H1 (cell line): ENCODE measurements around the gene NAT10. TPM values are rescaled to one million over a fixed set of nuclear protein-coding genes. Genes with fewer than 3 reads are reported as not detected.

Experiments used
- CTCF ChIA-PET: fragments of 300-600 bp; sonication (Branson Sonifier 250); formaldehyde crosslinking; loops from one replicate; lab custom pipeline; 2021; ENCODE audit not compliant: partially characterized antibody; lab: Charles Lee
- POLR2A ChIA-PET: fragments of 300-600 bp; sonication (Branson Sonifier 250); formaldehyde crosslinking; loops from one replicate; lab custom pipeline; 2021; ENCODE audit warnings: inconsistent platforms; ENCODE audit not compliant: partially characterized antibody; lab: Charles Lee
- DNase-seq, 2 experiments: peaks; one replicate each; pipeline versions ENCODE4 v3.0.0 to v3.0.0-alpha.2; 2010 to 2022; ENCODE audit warnings: low spot score in 2 of 2, low read depth in 1 of 2, mixed read lengths in 1 of 2
- FAIRE-seq: peaks from 2 replicates; lab custom pipeline; 2011; peaks lifted over from hg19 to GRCh38; lab: Jason Lieb, UNC
- H2AFZ ChIP-seq: 2 replicates; pipeline ENCODE4 v1.8.1; 2012; ENCODE audit warnings: low read length, inconsistent platforms
- H2AK5ac ChIP-seq: 2 replicates; pipeline ENCODE4 v1.6.1; 2013; ENCODE audit warnings: low read depth, low read length
- H2BK120ac ChIP-seq: replicated peaks from 2 replicates; pipeline ENCODE3; 2013; ENCODE audit warnings: low read depth, low read length, inconsistent platforms
- H2BK12ac ChIP-seq: 2 replicates; pipeline ENCODE4 v1.6.1; 2013; ENCODE audit warnings: low read depth, low read length
- H2BK15ac ChIP-seq: 2 replicates; pipeline ENCODE4 v1.6.1; 2013; ENCODE audit warnings: low read length
- H2BK20ac ChIP-seq: 2 replicates; pipeline ENCODE4 v1.6.1; 2013; ENCODE audit warnings: low read length
- H2BK5ac ChIP-seq: 2 replicates; pipeline ENCODE4 v1.6.1; 2013; ENCODE audit warnings: low read depth, low read length
- H3K14ac ChIP-seq: 2 replicates; pipeline ENCODE4 v1.6.1; 2013; ENCODE audit warnings: inconsistent platforms; ENCODE audit not compliant: insufficient read length
- H3K18ac ChIP-seq: 2 replicates; pipeline ENCODE4 v1.6.1; 2013; ENCODE audit warnings: low read length; ENCODE audit errors: extremely low read depth
- H3K23ac ChIP-seq: 2 replicates; pipeline ENCODE4 v1.6.1; 2013; ENCODE audit warnings: inconsistent platforms; ENCODE audit not compliant: insufficient read length
- H3K23me2 ChIP-seq: 2 replicates; pipeline ENCODE4 v1.6.1; 2013; ENCODE audit warnings: low read depth, low read length
- H3K27ac ChIP-seq: 2 replicates; pipeline ENCODE4 v1.6.1; 2011; ENCODE audit warnings: low read depth, low read length, inconsistent platforms
- H3K27me3 ChIP-seq, 4 experiments: replicated peaks in 1 of 4; 1 replicate in 1 of 4; 2 replicates in 3 of 4; pipeline versions ENCODE4 v1.6.1 to v1.8.1; 2011 to 2013; ENCODE audit warnings: low read length in 3 of 4, mild to moderate bottlenecking in 3 of 4, inconsistent platforms in 2 of 4, mixed read lengths in 2 of 4, moderate library complexity in 1 of 4; ENCODE audit not compliant: control insufficient read depth in 3 of 4, insufficient read depth in 3 of 4; ENCODE audit errors: extremely low read depth in 1 of 4
- H3K36me3 ChIP-seq, 4 experiments: 2 replicates each; pipeline versions ENCODE4 v1.6.1 to v1.8.1; 2011 to 2013; ENCODE audit warnings: mild to moderate bottlenecking in 4 of 4, low read length in 3 of 4, moderate library complexity in 2 of 4, control low read depth in 1 of 4, inconsistent platforms in 1 of 4; ENCODE audit not compliant: insufficient read depth in 4 of 4, control insufficient read depth in 2 of 4
- H3K4ac ChIP-seq: replicated peaks from 2 replicates; pipeline ENCODE3; 2013; ENCODE audit warnings: low read length, low read depth, mixed read lengths, inconsistent platforms; ENCODE audit not compliant: insufficient read length
- H3K4me1 ChIP-seq, 4 experiments: replicated peaks in 1 of 4; 1 replicate in 1 of 4; 2 replicates in 3 of 4; pipeline versions ENCODE4 v1.6.1 to v1.8.1; 2011 to 2013; ENCODE audit warnings: low read length in 3 of 4, inconsistent platforms in 2 of 4, mixed read lengths in 1 of 4; ENCODE audit not compliant: insufficient read depth in 4 of 4, control insufficient read depth in 3 of 4
- H3K4me2 ChIP-seq, 2 experiments: 2 replicates each; pipeline versions ENCODE4 v1.6.1 to v1.8.1; 2011 to 2013; ENCODE audit warnings: low read depth in 2 of 2, low read length in 2 of 2, control low read depth in 1 of 2, inconsistent platforms in 1 of 2, mild to moderate bottlenecking in 1 of 2; ENCODE audit not compliant: insufficient read depth in 1 of 2
- H3K4me3 ChIP-seq, 4 experiments: fragments of 200-600, 300-600 bp in 1 of 4; sonication (generic), shearing (Covaris generic), sonication (Bioruptor Twin) in 1 of 4; 2 replicates each; pipeline versions ENCODE4 v1.5.1 to v1.8.1; 2011 to 2016; ENCODE audit warnings: low read length in 4 of 4, low read depth in 3 of 4, control low read depth in 2 of 4, inconsistent platforms in 2 of 4, mild to moderate bottlenecking in 2 of 4, mixed read lengths in 1 of 4, moderate library complexity in 1 of 4; ENCODE audit not compliant: insufficient read depth in 2 of 4; ENCODE audit errors: extremely low read depth in 1 of 4
- H3K56ac ChIP-seq: replicated peaks from 2 replicates; pipeline ENCODE3; 2013; ENCODE audit warnings: low read depth, mild to moderate bottlenecking, mixed read lengths, low read length, inconsistent platforms; ENCODE audit not compliant: insufficient read length
- H3K79me1 ChIP-seq: 2 replicates; pipeline ENCODE4 v1.6.1; 2013; ENCODE audit warnings: low read depth, low read length, control low read depth
- H3K79me2 ChIP-seq, 2 experiments: 2 replicates each; pipeline versions ENCODE4 v1.6.1 to v1.8.1; 2012 to 2013; ENCODE audit warnings: low read length in 2 of 2, mild to moderate bottlenecking in 2 of 2, inconsistent platforms in 1 of 2; ENCODE audit not compliant: insufficient read depth in 2 of 2, control insufficient read depth in 1 of 2
- H3K9ac ChIP-seq, 4 experiments: replicated peaks in 1 of 4; 1 replicate in 1 of 4; 2 replicates in 3 of 4; pipeline versions ENCODE4 v1.6.1 to v1.8.1; 2011 to 2013; ENCODE audit warnings: low read depth in 3 of 4, low read length in 3 of 4, control low read depth in 2 of 4, mild to moderate bottlenecking in 2 of 4, moderate library complexity in 2 of 4, inconsistent platforms in 1 of 4; ENCODE audit errors: extremely low read depth in 1 of 4
- H3K9me3 ChIP-seq, 2 experiments: 2 replicates each; pipeline versions ENCODE4 v1.6.1 to v1.8.1; 2012 to 2013; ENCODE audit warnings: mild to moderate bottlenecking in 2 of 2, moderate library complexity in 2 of 2, control low read depth in 1 of 2, inconsistent platforms in 1 of 2, low read depth in 1 of 2, low read length in 1 of 2, mixed read lengths in 1 of 2; ENCODE audit not compliant: insufficient read depth in 2 of 2
- H4K20me1 ChIP-seq, 2 experiments: replicated peaks in 1 of 2; 2 replicates each; pipeline versions ENCODE3 to v1.8.1; 2011 to 2013; ENCODE audit warnings: inconsistent platforms in 2 of 2, low read length in 2 of 2, mild to moderate bottlenecking in 1 of 2; ENCODE audit not compliant: insufficient read depth in 2 of 2, control insufficient read depth in 1 of 2
- H4K5ac ChIP-seq: 2 replicates; pipeline ENCODE4 v1.6.1; 2013; ENCODE audit warnings: low read length, low read depth, mixed read lengths, inconsistent platforms; ENCODE audit not compliant: insufficient read length
- H4K8ac ChIP-seq: 2 replicates; pipeline ENCODE4 v1.8.0; 2013; ENCODE audit warnings: mild to moderate bottlenecking, moderate library complexity, low read length, inconsistent platforms; ENCODE audit not compliant: insufficient read depth; ENCODE audit errors: extremely low read depth
- H4K91ac ChIP-seq: replicated peaks from 2 replicates; pipeline ENCODE3; 2013; ENCODE audit warnings: low read length, mixed read lengths, inconsistent platforms; ENCODE audit not compliant: insufficient read length
- BACH1 ChIP-seq: IDR thresholded peaks from 2 replicates; pipeline ENCODE4 v1.6.1; 2012; ENCODE audit warnings: low read length, improper control_type of control experiment
- CHD1 ChIP-seq: IDR thresholded peaks from 2 replicates; pipeline ENCODE4 v1.6.1; 2012; ENCODE audit warnings: low read depth, low read length, improper control_type of control experiment
- CHD2 ChIP-seq: IDR thresholded peaks from 2 replicates; pipeline ENCODE4 v1.6.1; 2012; ENCODE audit warnings: low read length, improper control_type of control experiment
- E2F6 ChIP-seq: IDR thresholded peaks from 2 replicates; pipeline ENCODE4 v1.6.1; 2012; ENCODE audit warnings: inconsistent platforms
- FOSL1 ChIP-seq: IDR thresholded peaks from 2 replicates; pipeline ENCODE4 v1.6.1; 2011; ENCODE audit warnings: mild to moderate bottlenecking, low read depth, low read length, moderate library complexity; ENCODE audit not compliant: insufficient read depth
- GABPA ChIP-seq: IDR thresholded peaks from 2 replicates; pipeline ENCODE4 v1.6.1; 2011; ENCODE audit warnings: mild to moderate bottlenecking, low read length, moderate library complexity, borderline replicate concordance; ENCODE audit not compliant: insufficient read depth
- RAD21 ChIP-seq, 2 experiments: IDR thresholded peaks in 1 of 2; conservative IDR thresholded peaks in 1 of 2; 2 replicates each; pipeline ENCODE4 v1.6.1; 2011; ENCODE audit warnings: low read depth in 2 of 2, low read length in 2 of 2, improper control_type of control experiment in 1 of 2, inconsistent platforms in 1 of 2, mild to moderate bottlenecking in 1 of 2, moderate library complexity in 1 of 2
- RFX5 ChIP-seq: IDR thresholded peaks from 2 replicates; pipeline ENCODE4 v1.6.1; 2011; ENCODE audit warnings: low read depth, low read length, improper control_type of control experiment, borderline replicate concordance
- SIN3A ChIP-seq, 2 experiments: IDR thresholded peaks in 1 of 2; conservative IDR thresholded peaks in 1 of 2; 2 replicates each; pipeline ENCODE4 v1.6.1; 2011 to 2012; ENCODE audit warnings: low read length in 2 of 2, improper control_type of control experiment in 1 of 2, low read depth in 1 of 2, mild to moderate bottlenecking in 1 of 2
- SP4 ChIP-seq: IDR thresholded peaks from 2 replicates; pipeline ENCODE4 v1.6.1; 2012; ENCODE audit warnings: low read length, inconsistent platforms
- WGBS, 2 experiments: shearing (Covaris generic) in 1 of 2; methylation state at CpG; one replicate each; pipeline versions ENCODE4 v1.1.6 to v1.1.7; 2013 to 2015; ENCODE audit warnings: low lambda C conversion rate in 2 of 2, mixed read lengths in 2 of 2, inconsistent platforms in 1 of 2, low coverage in 1 of 2, missing lambda C conversion rate in 1 of 2; ENCODE audit not compliant: insufficient replicate concordance in 2 of 2, insufficient coverage in 1 of 2, insufficient read length in 1 of 2; ENCODE audit errors: extremely low coverage in 1 of 2, missing lambda C conversion rate in 1 of 2; 5-methylcytosine and 5-hydroxymethylcytosine counted together
- polyA plus RNA-seq, 7 experiments: library from polyadenylated mRNA; depleted of rRNA in 3 of 7; stranded (reverse) in 5 of 7; unstranded in 2 of 7; fragments of >200 nt in 5 of 7; fragments of 200-250 nt in 2 of 7; gene quantifications; 1 replicate in 5 of 7; 2 replicates in 1 of 7; 4 replicates in 1 of 7; pipeline versions ENCODE4 v1.2.1 to v1.2.3, GENCODE V29; 2011 to 2013; ENCODE audit warnings: missing spikeins in 2 of 7, mixed read lengths in 2 of 7
- total RNA-seq: library from RNA; stranded (reverse); fragmentation: NEBNext Ultra II Directional; extraction: Animal tissue kit (Norgen Biotek cat#: 25700); gene quantifications from 2 replicates; pipeline ENCODE4 v1.2.1, GENCODE V29; 2021

The NAT10 gene
- total and polyA plus RNA-seq, 2 of the 8 experiments (the other 6 are each of a cell fraction or from before 2014, with no cell fraction given) = 66.3 to 89.6 TPM

- Histone ChIP-seq H3K4me2 (no peak overlapping the region), H4K8ac (peak overlapping the region; percentile 4; the same call in 1 of the 2 replicates), H4K91ac (no peak overlapping the region), H3K79me1 (no peaks in the 10 kb centered on the region), H4K20me1 (no peaks in the 10 kb centered on the region), H2AK5ac (no peak overlapping the region), H3K18ac (no peak overlapping the region), H2BK20ac (0 out of 2 replicates have a peak overlapping the region, but pooled peaks have one; percentile 48), H3K9ac (no peak overlapping the region), H3K56ac (no peak overlapping the region), H3K4me1 (peaks cover 8 to 24% (median 11%) of the 10 kb centered on the region in 4 experiments), H2AFZ (no peak overlapping the region), H3K23me2 (no peaks in the 10 kb centered on the region), H3K4me3 (no peak overlapping the region), H3K14ac (no peak overlapping the region), H3K23ac (no peak overlapping the region), H3K9me3 (no peaks in the 10 kb centered on the region), H3K36me3 (no peaks in the 10 kb centered on the region), H2BK5ac (0 out of 2 replicates have a peak overlapping the region, but pooled peaks have one; percentile 26), H2BK120ac (no peak overlapping the region), H2BK15ac (peak overlapping the region; percentile 31; the same call in 1 of the 2 replicates), H3K79me2 (no peaks in the 10 kb centered on the region), H3K4ac (no peak overlapping the region), H2BK12ac (peak overlapping the region; percentile 55; the same call in 1 of the 2 replicates), H3K27me3 (no peaks in the 10 kb centered on the region), H4K5ac (no peak overlapping the region), H3K27ac (no peak overlapping the region)
- DNase-seq (no peak), FAIRE-seq (no peak)
- 77% methylated on average over 14 of the region's 14 CpGs; no CpG with 5 or more reads in 1 of the 2 experiments for WGBS, 2 experiments
- ChIA-PET POLR2A (interaction anchor here (2.5 kb wide), 1 partner anchor 12 kb away, joined by 7 read pairs; no protein-coding TSS in a partner anchor), CTCF (interaction anchor here (0.9 to 2.2 kb wide), 6 partner anchors 10 to 165 kb away, joined by 3 to 14 read pairs (median 3); partner anchors contain the start of gene ABTB2)
- TF ChIP-seq E2F6 = no peak
- TF ChIP-seq RAD21 (IDR thresholded peaks at IDR 0.05 in 1 of 2, conservative IDR thresholded peaks at IDR 0.05 in 1 of 2; ENCODE audit: low read depth in 2 of 2, low read length in 2 of 2) = no peak
- no peak for TF ChIP-seq CHD1
- no peak for TF ChIP-seq BACH1
- TF ChIP-seq GABPA = no peak
- no peak for TF ChIP-seq FOSL1
- no peak for TF ChIP-seq RFX5
- no peak for TF ChIP-seq CHD2
- TF ChIP-seq SP4 = no peak
- no peak for TF ChIP-seq SIN3A (conservative IDR thresholded peaks at IDR 0.05 in 1 of 2, IDR thresholded peaks at IDR 0.05 in 1 of 2; ENCODE audit: low read depth in 1 of 2, low read length in 2 of 2)
These were observed 87.3 kb downstream of the NAT10 start for GRCh38 chr11:34192481-34193401.
